PC-3 (cell line): ENCODE results near the gene FLNB. TPM values are rescaled to one million over a fixed set of nuclear protein-coding genes. Genes with fewer than 3 reads are reported as not detected.

ENCODE experiments used
- ATAC-seq: fragments of 200-7000 bp; cut with Tn5 transposase; 2 replicates; pipeline ENCODE4 v1.9.1; 2020; ENCODE audit warnings: mild to moderate bottlenecking, moderate library complexity
- BruUV-seq: library from RNA; stranded (reverse); fragments of 400-500 nt; replicated peaks from 2 replicates; lab custom pipeline; 2021; lab: Mats Ljungman, UMichigan
- CTCF ChIA-PET: fragments of 300-600 bp; sonication (Branson Sonifier 250); formaldehyde crosslinking; loops from one replicate; lab custom pipeline; 2022; ENCODE audit warnings: antibody characterized with exemption; lab: Charles Lee
- POLR2A ChIA-PET: fragments of 300-600 bp; sonication (Branson Sonifier 250); formaldehyde crosslinking; loops from one replicate; lab custom pipeline; 2022; ENCODE audit warnings: antibody characterized with exemption; ENCODE audit not compliant: unreplicated experiment; lab: Charles Lee
- DNase-seq: peaks from one replicate; pipeline ENCODE4 v3.0.0-alpha.2; 2015
- H2AFZ ChIP-seq: fragments of 300-600 bp; sonication (generic); 2 replicates; pipeline ENCODE4 v1.6.0; 2016; ENCODE audit warnings: antibody characterized with exemption, low read length
- H3F3A ChIP-seq: fragments of 300-600 bp; sonication (generic); one replicate; pipeline ENCODE4 v1.6.0; 2017; ENCODE audit warnings: antibody characterized with exemption, low read length, control low read depth, mild to moderate bottlenecking; ENCODE audit not compliant: unreplicated experiment
- H3K27ac ChIP-seq: fragments of 300-600 bp; sonication (generic); 2 replicates; pipeline ENCODE4 v1.5.1; 2016; ENCODE audit warnings: mild to moderate bottlenecking, low read length
- H3K27me3 ChIP-seq: fragments of 300-600 bp; sonication (generic); 2 replicates; pipeline ENCODE4 v1.6.1; 2016; ENCODE audit warnings: low read length, mixed read lengths
- H3K36me3 ChIP-seq: fragments of 300-600 bp; sonication (generic); 2 replicates; pipeline ENCODE4 v1.6.1; 2016; ENCODE audit warnings: low read depth, mixed run types, low read length, mixed read lengths
- H3K4me1 ChIP-seq: fragments of 300-600 bp; sonication (generic); 2 replicates; pipeline ENCODE4 v1.5.1; 2016; ENCODE audit warnings: low read length; ENCODE audit not compliant: insufficient read depth
- H3K4me2 ChIP-seq: fragments of 300-600 bp; sonication (generic); 2 replicates; pipeline ENCODE4 v1.6.0; 2016; ENCODE audit warnings: low read length
- H3K4me3 ChIP-seq: fragments of 300-600 bp; sonication (generic); 2 replicates; pipeline ENCODE4 v1.5.1; 2016; ENCODE audit warnings: mild to moderate bottlenecking, low read length, mixed read lengths
- H3K79me2 ChIP-seq: fragments of 300-600 bp; sonication (generic); 2 replicates; pipeline ENCODE4 v1.6.1; 2017; ENCODE audit warnings: low read length, mixed read lengths
- H3K9ac ChIP-seq: fragments of 300-600 bp; sonication (generic); 2 replicates; pipeline ENCODE4 v1.6.0; 2016; ENCODE audit warnings: mild to moderate bottlenecking, low read length
- H3K9me2 ChIP-seq: fragments of 300-600 bp; sonication (generic); replicated peaks from 2 replicates; pipeline ENCODE4 v1.6.1; 2016; ENCODE audit warnings: mixed run types, low read length, mixed read lengths
- H3K9me3 ChIP-seq: fragments of 300-600 bp; sonication (generic); 2 replicates; pipeline ENCODE4 v1.6.1; 2016; ENCODE audit warnings: low read length, mixed read lengths
- H4K20me1 ChIP-seq: fragments of 300-600 bp; sonication (generic); 2 replicates; pipeline ENCODE4 v1.6.1; 2016; ENCODE audit warnings: low read length, mixed read lengths
- CTCF ChIP-seq: fragments of 300-600 bp; sonication (generic); conservative IDR thresholded peaks from 2 replicates; pipeline ENCODE4 v1.5.1; 2017; ENCODE audit warnings: antibody characterized with exemption, low read depth, mild to moderate bottlenecking, low read length
- EZH2 ChIP-seq: fragments of 300-600 bp; sonication (generic); IDR thresholded peaks from one replicate; pipeline ENCODE4 v1.6.1; 2017; ENCODE audit warnings: antibody characterized with exemption, mild to moderate bottlenecking, low read length; ENCODE audit not compliant: unreplicated experiment
- EZH2phosphoT487 ChIP-seq: fragments of 300-600 bp; sonication (generic); IDR thresholded peaks from 2 replicates; pipeline ENCODE4 v1.6.1; 2018; ENCODE audit warnings: mild to moderate bottlenecking, antibody characterized with exemption, low read length, borderline replicate concordance
- intact Hi-C: fragments of 100-400 bp; cut with micrococcal nuclease; formaldehyde crosslinking; loops from 2 replicates; pipeline ENCODE4 v1.9.0; 2023
- total RNA-seq: library from RNA; depleted of rRNA; stranded (reverse); fragments of >200 nt; gene quantifications from 2 replicates; pipeline ENCODE4 v1.2.3, GENCODE V29; 2014

Gene FLNB
- total RNA-seq, 1 experiment from 2014 or later, result 505 TPM

DNA sequence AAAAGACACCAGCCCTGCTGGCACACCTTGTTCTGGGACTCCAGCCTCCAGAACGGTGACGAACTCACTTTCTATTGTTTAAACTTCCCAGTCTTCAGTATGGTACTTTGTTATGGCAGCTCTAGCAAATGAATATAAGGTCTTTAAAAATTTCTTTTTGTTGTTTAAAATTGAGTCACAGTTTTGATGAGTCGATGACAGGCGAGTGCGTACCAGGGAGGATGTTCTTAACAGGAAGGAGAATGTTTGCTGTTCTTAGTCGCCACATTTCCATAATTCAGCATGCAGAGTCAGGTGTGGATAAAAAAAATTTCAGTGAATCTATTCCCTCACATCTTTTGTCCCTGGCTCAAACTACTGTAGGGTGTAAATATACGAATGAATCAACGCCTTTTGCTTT, 190.1 kb downstream of the FLNB start:
- H3K9me3 ChIP-seq, result no peaks in the 10 kb centered on the region
- H3K9ac ChIP-seq, result no peak overlapping the region
- no peak overlapping the region for H3K4me3 ChIP-seq
- DNase-seq, result peak; percentile 50
- H3K27me3 ChIP-seq, result no peaks in the 10 kb centered on the region
- ChIA-PET POLR2A (interaction anchor here (0.7 kb wide), 1 partner anchor 8 kb away, joined by 3 read pairs; no protein-coding TSS in a partner anchor), CTCF (no interaction called here)
- 0 out of 2 replicates have a peak overlapping the region, but pooled peaks have one; percentile 13 for H3K4me2 ChIP-seq
- no peak for TF ChIP-seq CTCF
- TF ChIP-seq EZH2, result no peak
- TF ChIP-seq EZH2phosphoT487, result no peak
- BruUV-seq, result no TSS peak
- H3K9me2 ChIP-seq, result no peaks in the 10 kb centered on the region
- H3K4me1 ChIP-seq, result peaks cover 12% of the 10 kb centered on the region
- no peaks in the 10 kb centered on the region for H3K79me2 ChIP-seq
- intact Hi-C loops, result no loop called here
- ATAC-seq, result peak; percentile 87
- peak overlapping the region; percentile 50 for H3K27ac ChIP-seq
- H2AFZ ChIP-seq, result peak overlapping the region; percentile 10; the same call in 1 of the 2 replicates
- H3F3A ChIP-seq, result no peaks in the 10 kb centered on the region
- no peaks in the 10 kb centered on the region for H3K36me3 ChIP-seq
- no peaks in the 10 kb centered on the region for H4K20me1 ChIP-seq

- Histone ChIP-seq H3K36me3 (no peaks in the 10 kb centered on the region), H3K9me2 (no peaks in the 10 kb centered on the region), H3F3A (no peaks in the 10 kb centered on the region), H3K79me2 (no peaks in the 10 kb centered on the region), H3K9me3 (no peaks in the 10 kb centered on the region), H4K20me1 (no peaks in the 10 kb centered on the region), H3K4me2 (0 out of 2 replicates have a peak overlapping the region, but pooled peaks have one; percentile 13), H3K27ac (peak overlapping the region; percentile 50), H2AFZ (peak overlapping the region; percentile 10; the same call in 1 of the 2 replicates), H3K4me1 (peaks cover 12% of the 10 kb centered on the region), H3K9ac (no peak overlapping the region), H3K27me3 (no peaks in the 10 kb centered on the region), H3K4me3 (no peak overlapping the region)
- ATAC-seq, result no peak; the same call in 1 of the 2 replicates
- TF ChIP-seq CTCF (no peak), EZH2phosphoT487 (no peak), EZH2 (no peak)
- DNase-seq, result no peak
- CTCF ChIA-PET, result no interaction called here
- no TSS peak for BruUV-seq
- POLR2A ChIA-PET, result no interaction called here
- intact Hi-C loops, result no loop called here
These were observed 190.6 kb downstream of the FLNB start for GRCh38 chr3:58198804-58199203.

GRCh38 chr3:58200121-58200709, 192.0 kb downstream of the FLNB start:
- Histone ChIP-seq H3F3A (no peaks in the 10 kb centered on the region), H3K27ac (no peak overlapping the region), H3K9me2 (no peaks in the 10 kb centered on the region), H3K4me3 (no peak overlapping the region), H3K79me2 (no peaks in the 10 kb centered on the region), H3K9me3 (no peaks in the 10 kb centered on the region), H2AFZ (no peak overlapping the region), H3K36me3 (no peaks in the 10 kb centered on the region), H3K9ac (no peak overlapping the region), H3K4me2 (no peak overlapping the region), H3K27me3 (no peaks in the 10 kb centered on the region), H3K4me1 (peaks cover 12% of the 10 kb centered on the region), H4K20me1 (no peaks in the 10 kb centered on the region)
- no peak for TF ChIP-seq EZH2
- TF ChIP-seq CTCF, result no peak
- TF ChIP-seq EZH2phosphoT487, result no peak
- ATAC-seq (no peak), DNase-seq (no peak)
- ChIA-PET CTCF (no interaction called here), POLR2A (no interaction called here)
- BruUV-seq, result no TSS peak
- intact Hi-C loops, result no loop called here
